Skin of body (tissue), 2 donors: ENCODE results near the gene CHN1. TPM values are rescaled to one million over a fixed set of nuclear protein-coding genes. Genes with fewer than 3 reads are reported as not detected.

Source experiments
- DNase-seq: peaks from one replicate; lab custom pipeline; 2025; lab: John Stamatoyannopoulos, UW
- total RNA-seq: library from RNA; depleted of rRNA; stranded (reverse); fragments of >200 nt; gene quantifications from one replicate; pipeline ENCODE4 v1.2.3, GENCODE V29; 2014

The CHN1 gene
- total RNA-seq, 1 donor from 2014 or later, result 18.3 TPM

- peak; percentile 23 for DNase-seq
Observed at GRCh38 chr2:174771631-174772471, 233.3 kb downstream of the CHN1 start.

DNA sequence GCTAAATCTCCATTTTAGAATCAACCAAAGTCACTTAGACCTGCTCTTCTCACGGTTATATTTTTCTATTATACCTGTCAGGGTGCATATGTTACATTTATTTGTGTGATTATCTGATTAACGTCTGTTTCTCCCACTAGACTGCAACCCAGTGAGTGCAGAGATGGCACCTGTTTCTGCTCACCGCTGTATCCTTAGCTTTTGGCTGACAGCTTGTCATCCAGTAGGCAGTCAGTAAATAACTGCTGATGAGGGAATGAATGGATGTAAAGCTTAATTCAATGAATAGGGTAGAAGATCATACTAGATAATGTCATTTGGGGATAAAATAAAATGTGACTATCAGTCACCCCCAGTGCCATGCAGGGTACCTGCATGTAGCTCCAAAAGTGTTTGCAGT is 234.0 kb downstream of the CHN1 start:
- no peak for DNase-seq

GRCh38 chr2:174768557-174768956 is 236.6 kb downstream of the CHN1 start:
- no peak for DNase-seq

GRCh38 chr2:174766271-174766670 is 238.9 kb downstream of the CHN1 start:
- no peak for DNase-seq

- DNase-seq, result no peak
Observed at GRCh38 chr2:174765576-174765975, 239.6 kb downstream of the CHN1 start.

GRCh38 chr2:174764280-174765255 is 240.6 kb downstream of the CHN1 start, which contains the start of gene CHRNA1:
Gene CHRNA1, minus strand, starts transcription at chr2:174764472. Its CDS starts 78 bp downstream, at chr2:174764394.
- no peak for DNase-seq

- DNase-seq, result no peak
Observed at GRCh38 chr2:174763780-174764179, 241.4 kb downstream of the CHN1 start.

DNA sequence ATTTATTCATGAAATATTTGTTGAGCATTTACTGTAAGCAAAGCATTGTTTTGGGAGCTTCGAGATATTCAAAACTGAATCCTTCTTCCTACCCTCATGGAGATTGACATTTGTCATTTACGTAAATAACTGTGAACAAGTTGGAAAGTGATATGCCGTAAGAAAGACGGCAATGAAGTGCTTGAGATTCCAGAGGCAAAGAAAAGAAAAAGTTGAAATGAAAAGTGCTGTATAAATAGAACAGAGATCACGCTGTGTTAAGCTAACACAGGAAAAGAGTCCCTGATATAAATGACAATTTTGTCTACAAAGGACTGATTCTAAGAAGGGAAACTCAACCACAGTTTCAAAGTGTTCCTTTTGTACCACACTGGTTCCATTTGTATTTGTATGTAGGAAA is 242.7 kb downstream of the CHN1 start:
- DNase-seq, result no peak

DNA sequence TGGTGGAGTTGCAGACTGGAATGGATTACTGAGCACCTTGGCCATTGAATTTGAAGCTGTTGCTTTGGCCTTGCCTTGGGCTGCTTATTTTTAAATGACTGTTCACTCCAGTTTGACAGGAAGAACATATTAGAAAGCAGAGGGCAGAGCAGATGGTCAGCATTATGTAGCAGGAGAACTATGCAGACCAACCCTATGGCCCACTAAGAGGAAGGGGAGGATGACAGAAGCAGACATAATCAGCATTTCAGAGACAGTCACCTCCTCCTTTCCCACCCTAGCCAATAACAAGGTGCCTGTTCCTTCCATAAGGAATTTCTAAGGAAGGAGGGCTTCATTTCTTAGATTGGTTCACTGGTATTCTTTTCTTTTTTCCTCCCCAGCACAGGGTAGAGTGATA is 243.3 kb downstream of the CHN1 start:
- no peak for DNase-seq

GRCh38 chr2:174760845-174761473 is 244.2 kb downstream of the CHN1 start:
- no peak for DNase-seq

GRCh38 chr2:174759381-174760065 is 245.7 kb downstream of the CHN1 start:
- DNase-seq, result no peak

GRCh38 chr2:174756743-174757142 is 248.4 kb downstream of the CHN1 start:
- no peak for DNase-seq

DNA sequence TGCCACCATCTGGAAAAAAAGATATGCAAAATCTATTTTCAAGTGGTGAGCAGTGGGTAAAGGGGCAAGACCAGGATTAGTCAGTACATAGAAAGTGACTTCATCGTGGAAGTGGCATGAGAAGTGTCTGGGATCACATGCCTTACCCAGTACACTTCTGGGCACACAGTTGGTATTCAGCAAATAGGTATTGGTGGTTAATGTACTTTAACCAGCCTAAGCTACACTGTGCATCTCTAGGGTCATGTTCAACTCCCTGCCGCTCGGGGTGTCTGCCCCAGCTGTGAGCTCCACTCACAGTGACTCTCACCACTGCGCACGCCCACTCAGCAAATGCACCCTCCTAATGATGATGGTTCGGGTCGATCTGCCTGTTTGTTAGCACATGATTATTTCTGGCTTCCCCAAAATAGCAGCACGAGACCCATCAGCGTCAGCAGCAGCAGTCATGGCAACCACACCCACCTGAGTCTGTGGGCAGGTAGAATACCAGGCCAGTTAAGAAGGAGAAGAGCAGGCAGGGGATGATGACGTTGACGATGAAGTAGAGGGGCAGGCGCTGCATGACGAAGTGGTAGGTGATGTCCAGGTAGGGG is 252.0 kb downstream of the CHN1 start:
- DNase-seq, result no peak

GRCh38 chr2:174752403-174753037 is 252.7 kb downstream of the CHN1 start:
- no peak for DNase-seq

- DNase-seq, result no peak
Observed at GRCh38 chr2:174750923-174751441, 254.2 kb downstream of the CHN1 start.

DNA sequence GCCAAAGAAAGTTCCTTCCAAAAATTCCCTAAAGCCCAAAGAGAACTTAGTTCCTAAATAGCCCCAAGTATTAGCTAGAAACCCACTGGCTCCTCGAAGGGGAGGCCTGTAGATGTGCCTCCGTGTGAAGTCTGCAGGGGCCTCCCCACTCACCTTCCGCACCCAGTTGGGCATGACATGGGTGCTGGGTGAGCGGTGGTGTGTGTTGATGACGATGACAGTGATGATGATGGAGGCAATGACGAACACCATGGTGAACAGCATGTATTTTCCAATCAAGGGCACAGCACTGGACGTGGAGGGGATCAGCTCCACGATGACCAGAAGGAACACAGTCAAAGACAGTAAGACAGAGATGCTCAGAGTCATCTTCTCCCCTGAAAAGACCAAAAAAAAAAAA is 255.4 kb downstream of the CHN1 start:
- DNase-seq, result no peak

DNA sequence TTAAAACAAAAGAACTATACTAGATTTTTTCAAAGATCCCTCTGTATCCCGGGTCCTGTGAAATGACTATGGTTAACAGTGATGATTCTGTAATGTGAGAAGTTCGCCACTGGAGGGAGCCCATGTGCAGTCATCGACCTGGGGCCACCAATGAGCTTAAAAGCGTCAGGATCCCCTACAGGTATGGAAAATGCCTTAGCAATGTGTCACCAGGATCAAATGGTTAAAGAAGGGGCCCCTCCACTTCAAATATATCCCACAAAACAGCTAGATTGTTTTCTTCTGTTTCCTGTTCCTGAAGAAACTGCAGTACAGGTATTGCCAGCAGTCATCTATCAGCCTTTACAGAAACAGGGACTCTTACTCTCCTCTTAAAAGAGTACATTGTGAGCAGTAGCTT is 256.2 kb downstream of the CHN1 start:
- DNase-seq, result peak; percentile 58
